Measurements from ENCODE around the gene PLCL1. TPM values are rescaled to one million over a fixed set of nuclear protein-coding genes. Genes with fewer than 3 reads are reported as not detected.

Gene PLCL1
- total and polyA plus RNA-seq, 2 donors (not counting 3 experiments of a cell fraction or from before 2014, with no cell fraction given): 0.79 to 3.4 TPM

DNA sequence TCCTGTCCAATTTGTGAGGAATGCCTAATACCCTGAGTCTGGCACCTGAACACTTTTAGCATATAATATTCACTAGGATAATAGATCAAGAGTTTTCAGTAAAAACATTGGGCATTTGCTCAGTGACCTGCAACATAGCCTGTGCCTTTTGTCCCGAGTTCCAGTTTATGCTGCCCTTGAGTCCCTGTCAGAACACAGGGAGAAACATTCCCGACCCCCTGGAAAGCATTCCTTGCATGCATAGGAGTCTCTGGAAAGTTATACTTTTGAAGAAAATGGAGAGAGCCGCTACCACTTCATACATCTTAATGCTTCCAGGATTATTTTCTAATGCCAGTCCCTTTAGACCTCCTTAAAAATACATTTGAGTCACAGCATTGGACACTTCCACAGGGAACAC lies 107.3 kb downstream of the PLCL1 start:
- Histone ChIP-seq H3K9me3 (replicated peaks; ENCODE audit: control insufficient read depth, insufficient read depth, low read length) (no peaks in the 10 kb centered on the region), H3K4me2 (ENCODE audit: insufficient read depth, low read length) (no peak overlapping the region), H4K20me1 (replicated peaks; ENCODE audit: control insufficient read depth, extremely low read depth, insufficient read depth, low read length) (no peaks in the 10 kb centered on the region), H3K4me1 (ENCODE audit: control insufficient read depth, extremely low read depth, insufficient read depth, low read length) (no peaks in the 10 kb centered on the region), H3K36me3 (ENCODE audit: control insufficient read depth in 2 of 2, extremely low read depth in 1 of 2, insufficient read depth in 2 of 2, low read length in 2 of 2) (no peaks in the 10 kb centered on the region), H3K9ac (replicated peaks; ENCODE audit: extremely low read depth, insufficient read depth, low read length) (no peak overlapping the region), H2AFZ (ENCODE audit: low read depth, low read length) (no peak overlapping the region), H3K27me3 (ENCODE audit: control insufficient read depth in 2 of 2, insufficient read depth in 2 of 2, low read length in 2 of 2) (no peaks in the 10 kb centered on the region), H3K79me2 (ENCODE audit: control insufficient read depth, insufficient read depth, low read length) (no peaks in the 10 kb centered on the region), H3K9me1 (replicated peaks; ENCODE audit: control insufficient read depth, extremely low read depth, insufficient read depth, low read length) (no peaks in the 10 kb centered on the region), H3K4me3 (replicated peaks in 1 of 3; ENCODE audit: insufficient read depth in 1 of 3, low read depth in 1 of 3, low read length in 3 of 3) (no peak overlapping the region), H3K27ac (ENCODE audit: insufficient read depth, low read depth, low read length) (no peak overlapping the region)
- TF ChIP-seq MYC (IDR thresholded peaks at IDR 0.05; ENCODE audit: low read depth, low read length) (no peak), POLR2AphosphoS5 (IDR thresholded peaks at IDR 0.05; ENCODE audit: insufficient read depth, low read depth, low read length) (no peak), FOS (IDR thresholded peaks at IDR 0.05; ENCODE audit: borderline replicate concordance, insufficient read depth, low read length) (no peak), GATA2 (IDR thresholded peaks at IDR 0.05; ENCODE audit: insufficient read depth, insufficient read length, low read depth, low read length) (no peak), JUN (IDR thresholded peaks at IDR 0.05; ENCODE audit: borderline replicate concordance, insufficient read depth, insufficient read length, low read depth) (no peak), POLR2A (IDR thresholded peaks at IDR 0.05; ENCODE audit: low read depth, low read length) (no peak), EZH2 (IDR thresholded peaks at IDR 0.05; ENCODE audit: borderline replicate concordance, low read depth, low read length, severe bottlenecking) (no peak)
- TF ChIP-seq, protein P1, sequence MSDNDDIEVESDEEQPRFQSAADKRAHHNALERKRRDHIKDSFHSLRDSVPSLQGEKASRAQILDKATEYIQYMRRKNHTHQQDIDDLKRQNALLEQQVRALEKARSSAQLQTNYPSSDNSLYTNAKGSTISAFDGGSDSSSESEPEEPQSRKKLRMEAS (IDR thresholded peaks at IDR 0.05; ENCODE audit: insufficient read depth, insufficient read length): no peak
- TF ChIP-seq, protein P2, sequence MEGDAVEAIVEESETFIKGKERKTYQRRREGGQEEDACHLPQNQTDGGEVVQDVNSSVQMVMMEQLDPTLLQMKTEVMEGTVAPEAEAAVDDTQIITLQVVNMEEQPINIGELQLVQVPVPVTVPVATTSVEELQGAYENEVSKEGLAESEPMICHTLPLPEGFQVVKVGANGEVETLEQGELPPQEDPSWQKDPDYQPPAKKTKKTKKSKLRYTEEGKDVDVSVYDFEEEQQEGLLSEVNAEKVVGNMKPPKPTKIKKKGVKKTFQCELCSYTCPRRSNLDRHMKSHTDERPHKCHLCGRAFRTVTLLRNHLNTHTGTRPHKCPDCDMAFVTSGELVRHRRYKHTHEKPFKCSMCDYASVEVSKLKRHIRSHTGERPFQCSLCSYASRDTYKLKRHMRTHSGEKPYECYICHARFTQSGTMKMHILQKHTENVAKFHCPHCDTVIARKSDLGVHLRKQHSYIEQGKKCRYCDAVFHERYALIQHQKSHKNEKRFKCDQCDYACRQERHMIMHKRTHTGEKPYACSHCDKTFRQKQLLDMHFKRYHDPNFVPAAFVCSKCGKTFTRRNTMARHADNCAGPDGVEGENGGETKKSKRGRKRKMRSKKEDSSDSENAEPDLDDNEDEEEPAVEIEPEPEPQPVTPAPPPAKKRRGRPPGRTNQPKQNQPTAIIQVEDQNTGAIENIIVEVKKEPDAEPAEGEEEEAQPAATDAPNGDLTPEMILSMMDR (IDR thresholded peaks at IDR 0.05; ENCODE audit: extremely low read depth in 1 of 2, insufficient read depth in 1 of 2, low read depth in 1 of 2, low read length in 2 of 2): no peak
- CTCF ChIA-PET: no interaction called here
- dilution Hi-C loops (cut with MboI; ENCODE audit: extremely low pct_ligation_motif_present, low sequenced_read_pairs) (no loop called here), intact Hi-C loops (cut with micrococcal nuclease) (no loop called here)
- FAIRE-seq (no peak), DNase-seq (ENCODE audit: low read depth, low spot score) (no peak)
- POLR2A ChIA-PET: no interaction called here
- BruUV-seq (replicated peaks): no TSS peak
